Effector CD8-positive, alpha-beta T cell (primary cell): Measurements from ENCODE around the gene MEX3A.
A peak's percentile ranks its signal among the peaks of the same experiment; 100 is the strongest.
"Not testable (repeated sequence)": the region's sequence is repeated elsewhere in the genome, so short reads cannot be mapped to it uniquely, and the experiment has no call there.

Experiments used
- DNase-seq: peaks from one replicate; lab custom pipeline; 2025; lab: John Stamatoyannopoulos, UW

Gene MEX3A

DNA sequence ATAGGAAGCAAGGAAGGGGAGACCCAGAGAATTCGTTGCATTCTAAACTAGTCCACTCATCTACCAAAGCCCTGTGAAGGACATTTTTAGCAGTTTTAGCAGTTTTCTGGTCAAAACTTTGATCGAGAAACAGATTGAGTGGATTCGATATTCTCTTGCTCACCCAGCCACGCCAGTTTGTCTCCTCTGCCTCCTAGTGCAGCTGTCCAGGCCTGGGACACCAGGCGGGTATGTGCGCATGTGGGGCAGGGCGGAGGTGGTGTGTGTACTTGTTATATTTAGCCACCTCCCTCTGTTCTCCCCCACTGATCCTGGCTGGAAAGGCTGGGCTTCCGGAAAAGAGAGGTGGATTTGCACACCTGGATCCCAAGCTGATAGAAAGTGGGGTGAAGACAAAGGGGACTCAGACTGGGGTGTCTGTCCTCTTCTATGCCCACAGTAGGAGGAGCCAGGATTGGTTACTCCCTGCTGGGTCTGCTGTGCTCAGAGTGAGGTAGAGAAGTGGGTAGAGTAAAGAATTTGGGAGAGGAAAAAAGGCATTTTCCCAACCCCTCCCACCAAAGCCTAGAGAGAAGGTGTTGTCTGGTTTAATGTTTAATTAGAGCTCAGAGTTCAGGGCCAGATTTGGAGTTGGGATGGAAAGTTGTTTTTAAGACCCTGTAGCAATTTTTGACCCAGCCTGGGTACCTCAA lies 36.1 kb upstream of the MEX3A start:
- DNase-seq = no peak

DNA sequence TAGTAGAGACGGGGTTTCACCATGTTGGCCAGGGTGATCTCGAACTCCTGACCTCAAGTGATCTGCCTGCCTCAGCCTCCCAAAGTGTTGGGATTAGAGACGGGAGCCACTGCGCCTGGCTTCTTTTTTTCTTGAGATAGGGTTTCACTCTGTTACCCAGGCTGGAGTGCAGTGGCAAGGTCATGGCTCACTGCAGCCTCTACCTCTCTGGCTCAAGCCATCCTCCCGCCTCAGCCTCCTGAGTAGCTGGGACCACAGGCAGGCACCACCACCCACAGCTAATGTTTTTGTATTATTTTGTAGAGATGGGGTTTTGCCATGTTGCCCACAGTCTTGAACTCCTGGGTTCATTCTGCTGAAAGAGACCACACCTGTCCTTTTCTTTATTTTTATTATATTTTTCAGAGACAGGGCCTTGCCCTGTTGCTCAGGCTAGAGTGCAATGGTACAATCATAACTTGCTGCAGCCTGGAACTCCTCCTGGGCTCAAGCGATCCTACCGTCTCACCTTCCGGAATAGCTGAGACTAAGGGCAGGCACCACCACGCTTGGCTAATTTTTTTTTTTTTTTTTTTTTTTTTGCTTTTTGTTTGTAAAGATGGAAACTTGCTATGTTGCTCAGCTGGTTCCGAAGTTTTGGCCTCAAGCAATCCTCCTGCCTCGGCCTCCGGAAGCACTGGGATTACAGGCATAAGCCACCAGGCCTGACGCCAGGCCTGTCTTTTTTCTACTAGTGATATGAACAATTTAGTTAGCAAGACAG lies 35.3 kb upstream of the MEX3A start:
- DNase-seq = no peak

- not testable (repeated sequence) for DNase-seq
These were observed 34.5 kb upstream of the MEX3A start for GRCh38 chr1:156116731-156117130.

DNA sequence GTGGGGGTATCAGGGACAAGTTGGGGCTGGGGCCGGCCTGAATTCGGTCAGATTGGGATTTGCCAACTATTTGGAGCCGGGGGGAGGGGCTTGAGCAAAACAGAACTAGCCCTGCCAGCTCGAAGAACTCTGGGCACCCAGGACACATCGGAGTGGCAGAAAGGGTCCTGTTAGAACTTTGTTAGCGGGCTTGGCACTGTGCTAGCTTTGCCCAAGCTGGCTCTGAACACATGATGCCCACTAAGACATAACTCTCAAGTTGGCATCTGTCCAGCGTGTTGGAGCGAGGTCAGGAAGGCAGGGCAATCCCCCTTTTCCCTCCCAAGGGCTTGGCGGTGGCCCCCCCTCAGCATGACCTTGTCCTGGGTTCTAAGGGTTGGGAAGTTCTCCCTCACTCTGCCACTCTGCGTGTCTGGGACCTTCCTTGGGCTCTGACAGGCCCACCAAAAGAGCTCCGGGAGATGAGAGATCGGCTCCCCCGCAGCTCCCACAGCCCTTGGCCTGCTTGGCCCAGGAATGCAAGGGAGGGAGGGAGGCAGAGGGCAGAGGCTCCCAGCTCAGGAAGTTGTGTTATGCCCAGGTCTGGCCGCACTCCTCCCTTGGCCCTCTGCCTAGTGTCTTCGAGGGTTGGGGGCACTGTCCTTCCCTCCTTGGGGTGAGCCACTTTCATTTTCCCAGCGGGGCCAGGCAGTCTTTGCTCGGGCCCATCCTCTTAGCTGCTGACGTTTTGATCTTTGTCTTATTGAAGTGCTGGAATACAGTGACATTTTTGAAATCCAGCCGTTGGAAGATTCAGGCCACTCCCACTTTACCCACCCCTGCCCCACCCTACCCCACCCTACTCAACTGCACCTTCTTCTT lies 33.5 kb upstream of the MEX3A start:
- no peak for DNase-seq

DNA sequence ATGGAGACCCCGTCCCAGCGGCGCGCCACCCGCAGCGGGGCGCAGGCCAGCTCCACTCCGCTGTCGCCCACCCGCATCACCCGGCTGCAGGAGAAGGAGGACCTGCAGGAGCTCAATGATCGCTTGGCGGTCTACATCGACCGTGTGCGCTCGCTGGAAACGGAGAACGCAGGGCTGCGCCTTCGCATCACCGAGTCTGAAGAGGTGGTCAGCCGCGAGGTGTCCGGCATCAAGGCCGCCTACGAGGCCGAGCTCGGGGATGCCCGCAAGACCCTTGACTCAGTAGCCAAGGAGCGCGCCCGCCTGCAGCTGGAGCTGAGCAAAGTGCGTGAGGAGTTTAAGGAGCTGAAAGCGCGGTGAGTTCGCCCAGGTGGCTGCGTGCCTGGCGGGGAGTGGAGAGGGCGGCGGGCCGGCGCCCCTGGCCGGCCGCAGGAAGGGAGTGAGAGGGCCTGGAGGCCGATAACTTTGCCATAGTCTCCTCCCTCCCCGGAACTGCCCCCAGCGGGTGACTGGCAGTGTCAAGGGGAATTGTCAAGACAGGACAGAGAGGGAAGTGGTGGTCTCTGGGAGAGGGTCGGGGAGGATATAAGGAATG lies 32.8 kb upstream of the MEX3A start:
- DNase-seq = no peak

GRCh38 chr1:156114101-156114918 lies 32.0 kb upstream of the MEX3A start, which contains the start of gene LMNA:
Gene LMNA, plus strand, starts transcription at chr1:156114711. Its CDS starts 208 bp downstream, at chr1:156114919.
- DNase-seq = peak; percentile 28

GRCh38 chr1:156113282-156113950 lies 31.2 kb upstream of the MEX3A start:
- no peak for DNase-seq

DNA sequence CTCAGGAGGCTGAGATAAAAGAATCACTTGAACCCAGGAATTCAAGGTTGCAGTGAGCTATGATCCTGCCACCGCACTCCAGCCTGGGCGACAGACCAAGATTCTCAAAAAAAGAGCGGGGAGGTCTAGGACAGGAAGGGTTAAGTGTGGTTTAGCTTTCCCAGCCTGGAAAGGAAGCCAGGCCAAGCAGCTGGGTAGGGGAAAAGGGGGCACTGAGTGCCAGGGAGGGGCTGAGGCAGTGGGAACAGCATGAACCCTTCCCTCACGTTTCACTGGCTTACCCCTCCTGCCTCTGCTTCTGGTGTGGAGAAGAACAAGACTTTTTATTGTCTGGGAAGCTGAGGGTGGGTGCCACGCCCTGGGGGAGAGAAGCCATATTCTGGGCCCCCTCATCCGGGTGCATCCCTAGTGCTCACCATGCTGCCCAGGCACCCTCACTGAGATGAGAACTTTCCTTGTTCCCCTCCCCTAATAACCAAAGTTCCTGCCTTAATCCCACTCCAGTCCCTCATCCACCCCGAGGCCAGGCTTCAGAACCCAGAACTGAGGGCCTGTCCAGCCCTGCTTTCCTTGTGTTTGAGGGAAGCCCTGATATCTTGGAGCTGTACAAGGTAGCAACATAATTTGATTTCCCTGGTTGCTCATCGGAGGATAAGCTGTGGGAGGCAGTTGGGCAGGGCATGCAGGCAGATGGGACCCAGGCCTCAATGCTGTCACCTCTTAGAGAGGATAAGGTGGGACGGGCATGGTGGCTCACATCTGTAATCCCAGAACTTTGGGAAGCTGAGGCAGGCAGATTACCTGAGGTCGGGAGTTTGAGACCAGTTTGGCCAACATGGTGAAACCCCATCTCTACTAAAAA lies 30.2 kb upstream of the MEX3A start:
- DNase-seq = no peak

GRCh38 chr1:156111355-156111962 lies 29.2 kb upstream of the MEX3A start:
- no peak for DNase-seq

GRCh38 chr1:156110252-156110651 lies 28.0 kb upstream of the MEX3A start:
- no peak for DNase-seq

GRCh38 chr1:156108664-156109241 lies 26.5 kb upstream of the MEX3A start:
- DNase-seq = no peak

DNA sequence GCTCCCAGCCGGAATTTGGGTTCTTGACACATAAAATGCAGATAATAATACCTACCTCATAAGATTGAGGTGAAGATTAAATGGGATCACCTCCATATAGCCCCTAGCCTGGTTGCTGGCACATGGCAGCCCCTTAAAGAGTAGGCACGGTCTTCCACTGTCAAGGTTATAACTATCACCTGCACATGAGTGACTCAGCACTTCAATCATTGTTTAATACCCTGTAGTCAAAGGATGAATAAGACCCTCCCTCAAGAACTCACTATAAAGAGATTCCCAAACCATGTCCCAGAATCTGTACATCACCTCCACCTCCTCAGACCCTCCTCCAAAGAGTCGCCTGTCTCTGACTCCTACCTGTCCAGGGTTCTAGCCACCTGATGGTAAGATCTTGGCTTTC lies 25.8 kb upstream of the MEX3A start:
- DNase-seq = no peak

- DNase-seq = no peak
These were observed 24.6 kb upstream of the MEX3A start for GRCh38 chr1:156106624-156107488.

- no peak for DNase-seq
These were observed 22.9 kb upstream of the MEX3A start for GRCh38 chr1:156104861-156105832.

GRCh38 chr1:156104065-156104810 lies 22.0 kb upstream of the MEX3A start:
- peak; percentile 15 for DNase-seq

GRCh38 chr1:156103521-156103947 lies 21.3 kb upstream of the MEX3A start:
- DNase-seq = no peak
